ENCODE data around the gene TLR10.
"Not testable (repeated sequence)": the region's sequence is repeated elsewhere in the genome, so short reads cannot be mapped to it uniquely, and the experiment has no call there.

TLR10 gene

DNA sequence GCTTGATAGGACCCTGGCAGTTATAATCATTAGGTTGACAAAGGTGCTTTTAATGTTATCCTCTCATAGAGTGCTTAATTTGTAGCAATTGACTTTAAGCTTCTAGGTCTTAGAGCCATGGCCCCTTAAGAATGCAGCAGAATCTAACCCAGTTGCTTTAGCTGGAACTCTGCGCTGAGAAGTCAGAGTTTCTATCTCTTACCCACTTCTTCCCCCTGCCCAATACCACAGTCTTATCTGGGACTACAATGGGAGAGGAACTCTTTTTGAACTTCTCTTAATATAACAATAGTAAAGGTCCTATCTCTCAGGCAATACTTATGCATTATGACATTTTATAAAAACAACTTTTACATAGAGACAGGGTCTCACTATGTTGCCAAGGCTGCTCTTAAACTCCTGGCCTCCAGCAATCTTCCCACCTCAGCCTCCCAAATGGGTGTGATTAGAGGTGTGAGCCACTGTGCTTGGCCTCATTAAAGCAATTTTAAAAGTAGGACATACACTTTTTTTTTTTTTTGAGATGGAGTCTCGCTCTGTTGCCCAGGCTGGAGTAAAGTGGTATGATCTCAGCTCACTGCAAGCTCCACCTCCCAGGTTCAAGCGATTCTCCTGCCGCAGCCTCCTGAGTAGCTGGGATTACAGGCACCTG lies 1.8 kb downstream of the TLR10 start:
- no peaks in the 10 kb centered on the region for H3K36me3 ChIP-seq
- H3K27me3 ChIP-seq = no peaks in the 10 kb centered on the region
- H3K27ac ChIP-seq = no peak overlapping the region
- DNase-seq = no peak
- H3K4me3 ChIP-seq = no peak overlapping the region
- TF ChIP-seq, protein P1, sequence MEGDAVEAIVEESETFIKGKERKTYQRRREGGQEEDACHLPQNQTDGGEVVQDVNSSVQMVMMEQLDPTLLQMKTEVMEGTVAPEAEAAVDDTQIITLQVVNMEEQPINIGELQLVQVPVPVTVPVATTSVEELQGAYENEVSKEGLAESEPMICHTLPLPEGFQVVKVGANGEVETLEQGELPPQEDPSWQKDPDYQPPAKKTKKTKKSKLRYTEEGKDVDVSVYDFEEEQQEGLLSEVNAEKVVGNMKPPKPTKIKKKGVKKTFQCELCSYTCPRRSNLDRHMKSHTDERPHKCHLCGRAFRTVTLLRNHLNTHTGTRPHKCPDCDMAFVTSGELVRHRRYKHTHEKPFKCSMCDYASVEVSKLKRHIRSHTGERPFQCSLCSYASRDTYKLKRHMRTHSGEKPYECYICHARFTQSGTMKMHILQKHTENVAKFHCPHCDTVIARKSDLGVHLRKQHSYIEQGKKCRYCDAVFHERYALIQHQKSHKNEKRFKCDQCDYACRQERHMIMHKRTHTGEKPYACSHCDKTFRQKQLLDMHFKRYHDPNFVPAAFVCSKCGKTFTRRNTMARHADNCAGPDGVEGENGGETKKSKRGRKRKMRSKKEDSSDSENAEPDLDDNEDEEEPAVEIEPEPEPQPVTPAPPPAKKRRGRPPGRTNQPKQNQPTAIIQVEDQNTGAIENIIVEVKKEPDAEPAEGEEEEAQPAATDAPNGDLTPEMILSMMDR (IDR thresholded peaks at IDR 0.05) = no peak
- H3K9me3 ChIP-seq = no peaks in the 10 kb centered on the region
- intact Hi-C loops (cut with DNase I; ENCODE audit: low total_unique reads) = no loop called here
- H3K4me1 ChIP-seq = no peaks in the 10 kb centered on the region

DNA sequence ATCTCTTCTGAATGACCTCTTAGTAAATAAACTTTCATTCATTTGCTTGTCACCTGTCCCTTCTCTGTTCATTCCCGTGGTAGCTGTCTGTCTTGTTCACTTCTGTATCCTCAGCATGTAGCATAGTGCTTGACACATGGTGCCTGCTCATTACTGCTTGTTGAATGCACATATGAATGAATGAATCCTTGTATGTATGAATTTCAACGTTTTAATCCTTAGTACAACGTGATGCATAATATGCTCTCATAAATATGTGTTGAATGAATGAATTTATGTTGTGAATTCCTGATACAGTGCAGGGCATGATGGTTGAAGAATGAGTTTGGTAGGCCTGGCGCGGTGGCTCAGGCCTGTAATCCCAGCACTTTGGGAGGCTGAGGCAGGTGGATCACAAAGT lies 3.0 kb downstream of the TLR10 start:
- Histone ChIP-seq H3K27ac (no peak overlapping the region), H3K9me3 (no peaks in the 10 kb centered on the region), H3K4me3 (no peak overlapping the region), H3K36me3 (no peaks in the 10 kb centered on the region), H3K4me1 (no peaks in the 10 kb centered on the region), H3K27me3 (no peaks in the 10 kb centered on the region)
- intact Hi-C loops (cut with DNase I; ENCODE audit: low total_unique reads) = no loop called here
- TF ChIP-seq, protein P1 (IDR thresholded peaks at IDR 0.05) = no peak
- DNase-seq = no peak

DNA sequence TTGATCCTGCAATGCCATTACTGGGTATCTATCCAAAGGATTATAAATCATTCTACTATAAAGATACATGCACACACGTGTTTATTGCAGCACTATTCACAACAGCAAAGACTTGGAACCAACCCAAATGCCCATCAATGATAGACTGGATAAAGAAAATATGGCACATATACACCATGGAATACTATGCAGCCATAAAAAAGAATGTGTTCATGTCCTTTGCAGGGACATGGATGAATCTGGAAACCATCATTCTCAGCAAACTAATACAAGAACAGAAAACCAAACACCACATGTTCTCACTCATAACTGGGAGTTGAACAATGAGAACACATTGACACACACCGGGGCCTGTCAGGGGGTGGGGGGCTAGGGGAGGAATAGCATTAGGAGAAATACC lies 4.9 kb downstream of the TLR10 start:
- H3K9me3 ChIP-seq; H3K4me1 ChIP-seq; H3K27me3 ChIP-seq; H3K4me3 ChIP-seq; DNase-seq; intact Hi-C loops (cut with DNase I; ENCODE audit: low total_unique reads); H3K36me3 ChIP-seq; H3K27ac ChIP-seq: not testable (repeated sequence)

DNA sequence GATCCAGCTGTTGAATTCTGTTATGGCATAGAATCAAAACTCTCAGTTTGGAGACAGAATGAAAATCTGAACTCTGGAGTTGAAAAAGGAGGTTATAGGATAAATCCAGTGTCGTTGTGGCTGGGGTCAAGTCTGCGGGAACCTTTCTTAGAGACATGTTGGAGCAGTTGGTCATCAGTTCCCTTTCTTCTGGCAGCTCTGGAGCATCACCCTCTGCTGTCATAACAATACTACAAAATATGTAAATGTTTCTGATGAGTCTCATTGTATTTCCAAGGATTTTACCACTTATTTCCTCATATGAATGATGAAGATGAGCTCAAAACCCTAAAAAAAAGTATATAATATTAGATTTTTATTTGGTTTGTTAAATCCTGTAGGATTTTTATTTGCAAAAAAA lies 7.5 kb downstream of the TLR10 start:
- Histone ChIP-seq H3K4me3 (no peak overlapping the region), H3K36me3 (no peaks in the 10 kb centered on the region), H3K27ac (no peak overlapping the region), H3K9me3 (no peaks in the 10 kb centered on the region), H3K4me1 (no peaks in the 10 kb centered on the region), H3K27me3 (no peaks in the 10 kb centered on the region)
- TF ChIP-seq, protein P1 (IDR thresholded peaks at IDR 0.05) = no peak
- no peak for DNase-seq
- intact Hi-C loops (cut with DNase I; ENCODE audit: low total_unique reads) = no loop called here

DNA sequence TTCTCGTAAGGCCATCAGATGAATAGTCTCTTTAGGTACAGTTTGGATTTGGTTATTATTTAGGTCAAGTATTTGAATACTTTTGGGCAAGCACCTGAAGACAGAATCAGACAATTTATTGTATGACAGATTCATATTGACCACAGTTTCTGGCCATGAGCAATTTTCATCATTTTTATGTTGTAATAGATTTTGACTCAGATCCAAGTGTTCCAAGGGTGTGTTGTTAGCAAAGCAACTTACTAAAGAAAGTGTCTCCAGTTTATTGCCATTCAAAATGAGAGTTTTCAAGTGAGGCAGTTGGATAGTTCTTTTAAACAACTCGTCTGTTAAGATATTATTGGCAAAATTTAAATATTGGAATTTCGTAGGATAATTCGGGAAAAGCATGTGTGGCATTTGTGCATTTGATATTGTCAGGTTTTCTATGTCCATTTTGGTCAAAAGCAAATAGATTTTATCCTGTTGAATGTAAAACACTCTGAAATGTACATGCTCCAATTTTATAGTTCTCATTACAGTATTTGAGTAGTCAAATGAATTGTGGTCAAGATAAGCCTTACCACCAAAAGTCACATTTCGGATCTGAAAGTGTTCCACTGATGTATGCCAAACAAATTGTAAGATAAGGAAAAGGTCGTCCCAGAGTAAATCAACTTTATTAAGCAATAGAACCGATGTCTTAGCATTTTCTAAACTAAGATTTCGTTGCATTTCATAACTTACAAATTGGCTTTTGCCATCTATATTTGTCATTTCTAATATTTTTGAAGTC lies 8.4 kb downstream of the TLR10 start:
- TF ChIP-seq, protein P1 (IDR thresholded peaks at IDR 0.05) = no peak
- Histone ChIP-seq H3K27me3 (no peaks in the 10 kb centered on the region), H3K36me3 (no peaks in the 10 kb centered on the region), H3K27ac (no peak overlapping the region), H3K9me3 (no peaks in the 10 kb centered on the region), H3K4me1 (no peaks in the 10 kb centered on the region), H3K4me3 (no peak overlapping the region)
- DNase-seq = no peak
- intact Hi-C loops (cut with DNase I; ENCODE audit: low total_unique reads) = no loop called here

DNA sequence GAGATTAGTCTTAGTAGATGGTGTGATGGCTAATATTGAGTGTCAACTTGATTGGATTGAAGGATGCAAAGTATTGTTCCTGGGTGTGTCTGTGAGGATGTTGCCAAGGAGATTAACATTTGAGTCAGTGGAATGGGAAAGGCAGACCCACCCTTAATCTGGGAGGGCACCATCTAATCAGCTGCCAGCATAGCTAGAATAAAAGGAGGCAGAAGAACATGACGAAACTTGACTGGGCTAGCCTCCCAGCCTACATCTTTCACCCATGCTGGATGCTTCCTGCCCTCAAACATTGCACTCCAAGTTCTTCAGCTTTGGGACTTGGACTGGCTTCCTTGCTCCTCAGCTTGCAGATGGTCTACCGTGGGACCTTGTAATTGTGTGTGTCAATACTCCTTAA lies 12.5 kb downstream of the TLR10 start:
- H3K27ac ChIP-seq; DNase-seq; H3K36me3 ChIP-seq; H3K4me3 ChIP-seq; H3K9me3 ChIP-seq; intact Hi-C loops (cut with DNase I; ENCODE audit: low total_unique reads); H3K27me3 ChIP-seq; H3K4me1 ChIP-seq: not testable (repeated sequence)

Measured in tibial artery (tissue), 4 donors.